ENCODE results near the gene EHD3. TPM values are rescaled to one million over a fixed set of nuclear protein-coding genes. Genes with fewer than 3 reads are reported as not detected.
A peak's percentile ranks its signal among the peaks of the same experiment; 100 is the strongest.

Gene EHD3
- total and polyA plus RNA-seq, 11 donors = 8.9 to 31.9 (median 24.0) TPM

GRCh38 chr2:31205613-31206012 lies 28.3 kb upstream of the EHD3 start:
- Histone ChIP-seq H3K4me1 (peaks cover 0 to 14% (median 3%) of the 10 kb centered on the region in 12 donors), H3K27me3 (no peaks in the 10 kb centered on the region), H3K36me3 (no peaks in the 10 kb centered on the region), H3K9me3 (no peaks in the 10 kb centered on the region), H3K4me3 (no peak overlapping the region), H3K27ac (no peak overlapping the region)
- DNase-seq = no peak
- intact Hi-C loops (cut with DNase I) = no loop called here
- 81 to 88% (median 84%) methylated on average over 3 of the region's 3 CpGs for WGBS, 4 donors
- ATAC-seq = no peak
- TF ChIP-seq POLR2A (IDR thresholded peaks at IDR 0.05) (no peak), CTCF (IDR thresholded peaks at IDR 0.05) (no peak)

- no peak overlapping the region for H3K27ac ChIP-seq
- no peaks in the 10 kb centered on the region for H3K9me3 ChIP-seq
- TF ChIP-seq POLR2A (IDR thresholded peaks at IDR 0.05) = no peak
- TF ChIP-seq CTCF (IDR thresholded peaks at IDR 0.05) = no peak
- no peak for DNase-seq
- no peaks in the 10 kb centered on the region for H3K36me3 ChIP-seq
- intact Hi-C loops (cut with DNase I) = no loop called here
- ATAC-seq = peak in 1 of 4 donors; percentile 59
- H3K27me3 ChIP-seq = no peaks in the 10 kb centered on the region
- WGBS, 4 donors = 29 to 32% (median 30%) methylated on average over 2 of the region's 2 CpGs
- H3K4me1 ChIP-seq = peaks cover 0 to 13% (median under 1%) of the 10 kb centered on the region in 12 donors
- no peak overlapping the region for H3K4me3 ChIP-seq
Measured at GRCh38 chr2:31207790-31208189, 26.2 kb upstream of the EHD3 start.

GRCh38 chr2:31208240-31208639 lies 25.7 kb upstream of the EHD3 start:
- intact Hi-C loops (cut with DNase I) = no loop called here
- H3K36me3 ChIP-seq = no peaks in the 10 kb centered on the region
- no peak for TF ChIP-seq CTCF (IDR thresholded peaks at IDR 0.05)
- TF ChIP-seq POLR2A (IDR thresholded peaks at IDR 0.05) = no peak
- H3K27ac ChIP-seq = no peak overlapping the region
- H3K4me1 ChIP-seq = peaks cover 0 to 8% (median 0%) of the 10 kb centered on the region in 12 donors
- DNase-seq (no peak), ATAC-seq (no peak)
- WGBS, 4 donors = 94 to 100% (median 97%) methylated on average over 1 of the region's 1 CpG
- H3K4me3 ChIP-seq = no peak overlapping the region
- no peaks in the 10 kb centered on the region for H3K27me3 ChIP-seq
- H3K9me3 ChIP-seq = no peaks in the 10 kb centered on the region

- intact Hi-C loops (cut with DNase I) = no loop called here
- H3K27ac ChIP-seq = no peak overlapping the region
- no peaks in the 10 kb centered on the region for H3K9me3 ChIP-seq
- DNase-seq (no peak), ATAC-seq (peak; percentile 24 to 78 (median 52))
- H3K27me3 ChIP-seq = no peaks in the 10 kb centered on the region
- H3K4me3 ChIP-seq = no peak overlapping the region
- 56 to 67% (median 62%) methylated on average over 9 of the region's 9 CpGs for WGBS, 4 donors
- no peaks in the 10 kb centered on the region for H3K4me1 ChIP-seq
- no peak for TF ChIP-seq CTCF (IDR thresholded peaks at IDR 0.05)
- no peak for TF ChIP-seq POLR2A (IDR thresholded peaks at IDR 0.05)
- no peaks in the 10 kb centered on the region for H3K36me3 ChIP-seq
Measured at GRCh38 chr2:31212659-31213600, 21.0 kb upstream of the EHD3 start.
